GM15510 (cell line): ENCODE results near the gene INHA.

Experiments
- POLR2A ChIP-seq: IDR thresholded peaks from 3 replicates; pipeline ENCODE4 v1.6.1; 2011; ENCODE audit warnings: borderline replicate concordance; ENCODE audit not compliant: insufficient read length; ENCODE audit errors: extremely low read depth

Gene INHA, protein sequence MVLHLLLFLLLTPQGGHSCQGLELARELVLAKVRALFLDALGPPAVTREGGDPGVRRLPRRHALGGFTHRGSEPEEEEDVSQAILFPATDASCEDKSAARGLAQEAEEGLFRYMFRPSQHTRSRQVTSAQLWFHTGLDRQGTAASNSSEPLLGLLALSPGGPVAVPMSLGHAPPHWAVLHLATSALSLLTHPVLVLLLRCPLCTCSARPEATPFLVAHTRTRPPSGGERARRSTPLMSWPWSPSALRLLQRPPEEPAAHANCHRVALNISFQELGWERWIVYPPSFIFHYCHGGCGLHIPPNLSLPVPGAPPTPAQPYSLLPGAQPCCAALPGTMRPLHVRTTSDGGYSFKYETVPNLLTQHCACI

DNA sequence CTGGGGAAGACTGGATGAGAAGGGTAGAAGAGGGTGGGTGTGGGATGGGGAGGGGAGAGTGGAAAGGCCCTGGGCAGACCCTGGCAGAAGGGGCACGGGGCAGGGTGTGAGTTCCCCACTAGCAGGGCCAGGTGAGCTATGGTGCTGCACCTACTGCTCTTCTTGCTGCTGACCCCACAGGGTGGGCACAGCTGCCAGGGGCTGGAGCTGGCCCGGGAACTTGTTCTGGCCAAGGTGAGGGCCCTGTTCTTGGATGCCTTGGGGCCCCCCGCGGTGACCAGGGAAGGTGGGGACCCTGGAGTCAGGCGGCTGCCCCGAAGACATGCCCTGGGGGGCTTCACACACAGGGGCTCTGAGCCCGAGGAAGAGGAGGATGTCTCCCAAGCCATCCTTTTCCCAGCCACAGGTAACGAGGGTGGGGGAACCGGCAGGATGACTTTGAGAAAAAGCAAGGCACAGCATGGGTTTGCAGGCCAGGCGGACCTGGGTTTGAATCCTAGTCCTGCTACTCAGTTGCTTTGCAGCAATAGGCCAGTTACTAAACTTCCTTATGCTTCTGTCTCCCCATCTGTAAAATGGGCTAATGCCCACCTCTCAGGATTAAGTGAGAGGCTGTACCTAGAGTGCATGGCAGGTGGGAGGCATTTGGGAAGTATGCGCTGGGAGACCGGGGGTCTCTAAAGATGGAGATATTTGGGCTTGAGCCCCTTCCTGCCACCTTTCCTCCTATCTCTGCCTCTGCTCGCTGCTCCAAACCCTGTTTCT is at the start of gene INHA:
INHA (plus strand) TSS at position 74 of the 765 bp plus-strand sequence; CDS start at position 139, 65 bp downstream.
- no peak for TF ChIP-seq POLR2A

DNA sequence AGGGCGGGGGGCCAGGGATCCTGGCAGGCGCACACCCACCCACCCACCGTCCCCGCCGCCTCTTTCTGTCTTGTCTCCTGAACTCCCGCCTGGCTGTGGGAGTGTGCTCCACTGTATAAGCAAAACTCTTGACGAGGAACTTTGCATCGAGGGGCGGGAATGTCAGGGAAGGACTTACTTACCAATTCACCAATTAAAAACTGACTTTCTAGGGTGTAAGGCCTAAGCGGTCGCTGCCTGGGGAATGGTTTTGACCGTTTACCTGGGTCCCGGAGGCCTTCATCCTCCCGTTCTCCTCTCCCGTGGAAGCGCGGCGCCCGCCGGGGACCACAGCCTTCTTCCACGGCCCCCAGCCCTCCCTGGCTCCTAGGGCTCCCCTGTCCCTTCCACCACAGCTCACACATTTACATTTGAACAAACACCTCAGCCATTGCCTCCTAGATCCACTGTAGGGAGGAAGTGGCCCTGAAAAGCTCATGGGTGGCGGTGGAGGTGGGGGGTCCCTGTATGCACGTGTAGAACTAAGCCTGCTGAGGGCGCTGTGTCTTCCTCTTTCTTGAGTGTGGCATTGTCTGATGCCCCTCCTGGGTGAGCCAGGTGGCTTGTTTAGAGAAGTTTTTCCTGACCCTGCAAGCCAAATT is 49.0 kb upstream of the INHA start:
- TF ChIP-seq POLR2A = no peak

DNA sequence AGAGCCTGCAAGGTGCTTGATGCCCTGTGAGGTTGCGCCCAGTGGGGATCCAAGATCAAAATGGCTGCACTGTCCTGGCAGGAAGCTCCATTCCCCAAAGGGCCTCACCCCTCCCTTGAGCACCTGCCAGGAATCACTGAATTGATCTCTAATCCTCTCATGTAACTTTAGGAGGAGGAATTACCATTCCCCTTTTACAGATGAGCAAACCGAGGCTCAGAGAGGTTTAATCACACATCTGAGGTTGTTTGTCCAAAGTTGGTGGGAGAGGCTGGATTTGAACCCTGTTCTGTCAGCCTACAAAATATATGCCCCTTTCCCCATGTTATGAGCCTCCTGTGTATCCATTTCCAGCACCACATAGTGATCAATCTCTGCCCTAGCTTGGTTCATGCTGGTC is 47.3 kb upstream of the INHA start:
- TF ChIP-seq POLR2A = no peak

DNA sequence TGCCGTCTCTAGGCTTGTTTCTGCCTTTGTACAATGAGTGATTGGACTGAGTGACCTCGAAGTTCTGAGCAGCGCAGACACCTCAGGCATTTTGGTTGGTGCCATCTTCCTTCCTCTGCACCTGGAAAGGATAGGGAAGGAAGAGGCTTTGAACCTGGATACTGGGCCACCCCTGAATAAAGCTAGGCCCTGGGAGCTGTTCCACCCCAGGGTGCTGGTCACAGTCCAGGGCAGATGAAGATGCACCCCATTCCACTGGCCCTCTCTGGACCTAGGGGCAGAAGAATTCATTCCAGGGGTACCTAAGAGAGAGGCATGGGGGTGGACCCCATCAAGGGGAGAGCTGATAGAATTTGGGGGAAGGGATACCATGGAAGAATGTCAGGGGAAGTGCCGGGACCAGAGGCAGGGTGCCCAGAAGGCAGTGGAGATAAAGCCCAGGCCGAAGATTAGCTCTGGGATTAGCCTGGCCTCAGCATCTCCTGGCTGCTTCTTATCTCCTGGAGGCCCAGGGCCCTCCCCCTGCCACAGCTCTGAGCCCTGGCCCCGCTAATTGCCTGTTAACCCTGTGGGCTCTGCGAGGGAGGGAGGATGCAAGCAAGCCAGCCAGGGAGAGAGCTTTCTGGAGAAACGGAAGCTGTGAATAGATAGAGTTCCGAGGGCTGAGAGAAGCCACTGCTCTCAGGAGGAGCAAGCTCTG is 46.4 kb upstream of the INHA start:
- no peak for TF ChIP-seq POLR2A

DNA sequence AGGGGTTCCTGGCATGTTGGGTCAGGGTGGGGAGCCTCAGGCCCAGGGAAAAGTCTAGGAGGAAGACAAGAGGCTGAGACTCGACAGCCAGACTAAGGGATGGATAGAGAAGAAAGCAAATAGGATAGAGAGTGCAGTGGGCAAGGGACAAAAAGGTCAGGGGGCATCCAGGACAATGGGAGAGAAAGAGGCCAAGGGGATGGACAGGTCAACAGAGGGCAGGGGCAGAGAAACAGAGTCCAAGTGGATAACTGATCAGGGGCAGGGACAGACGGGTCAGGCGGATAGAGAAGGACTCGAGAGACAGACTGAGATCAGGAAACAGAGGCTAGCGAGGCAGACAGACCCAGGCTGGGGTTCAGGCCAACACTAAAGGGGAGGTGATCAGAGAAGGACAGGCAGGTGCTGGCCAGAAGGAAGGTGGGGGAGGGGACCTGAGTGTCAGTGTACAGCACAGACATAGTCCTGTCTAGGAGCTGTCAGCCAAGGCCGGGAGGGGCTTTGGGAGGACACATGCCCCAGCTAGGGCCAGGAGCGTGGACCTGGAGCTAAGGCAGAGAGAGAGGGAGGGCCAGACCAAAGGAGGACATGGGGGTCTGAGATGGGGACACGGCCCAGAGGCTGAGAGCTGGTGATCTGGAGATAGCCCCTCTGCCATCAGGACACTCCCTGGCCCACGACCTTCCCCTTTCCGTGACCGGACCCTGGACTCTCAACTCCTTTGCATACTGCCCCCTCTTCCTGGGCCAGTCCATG is 45.6 kb upstream of the INHA start:
- TF ChIP-seq POLR2A = no peak

DNA sequence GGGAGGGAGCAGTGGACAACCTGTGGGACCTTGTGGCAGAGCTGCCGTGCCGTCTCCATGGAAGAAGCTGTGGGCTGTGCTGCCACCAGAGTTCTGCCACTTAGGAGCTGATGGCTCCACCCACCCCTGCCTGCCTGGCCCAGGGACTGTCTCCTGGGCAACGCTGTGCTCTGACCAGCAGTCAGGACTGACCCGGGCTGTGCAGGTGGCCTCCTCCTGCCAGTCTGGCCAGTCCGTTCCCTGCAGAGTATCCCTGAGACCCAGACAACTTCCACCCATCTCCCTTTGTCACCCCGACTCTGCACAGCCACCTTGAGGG is 45.1 kb upstream of the INHA start:
- TF ChIP-seq POLR2A = no peak

DNA sequence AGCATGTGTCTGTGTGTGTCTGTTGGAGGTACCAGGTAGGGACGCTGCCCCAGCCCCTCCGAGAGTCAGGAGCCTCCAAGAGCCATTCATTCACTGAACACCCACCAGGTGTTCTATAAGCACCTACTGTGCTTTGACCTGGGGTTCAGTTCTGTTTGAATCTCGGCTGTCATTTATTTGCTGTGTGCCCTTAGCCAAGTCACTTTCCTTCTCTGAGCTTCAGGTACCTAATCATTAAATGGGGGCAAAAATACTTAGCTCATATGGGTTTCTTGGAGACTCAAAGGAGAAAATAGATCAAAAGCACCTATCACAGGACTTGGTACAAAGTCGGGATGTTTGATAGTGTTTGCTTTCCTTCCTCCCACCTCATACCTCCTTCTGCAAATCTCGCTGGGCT is 44.6 kb upstream of the INHA start:
- no peak for TF ChIP-seq POLR2A

DNA sequence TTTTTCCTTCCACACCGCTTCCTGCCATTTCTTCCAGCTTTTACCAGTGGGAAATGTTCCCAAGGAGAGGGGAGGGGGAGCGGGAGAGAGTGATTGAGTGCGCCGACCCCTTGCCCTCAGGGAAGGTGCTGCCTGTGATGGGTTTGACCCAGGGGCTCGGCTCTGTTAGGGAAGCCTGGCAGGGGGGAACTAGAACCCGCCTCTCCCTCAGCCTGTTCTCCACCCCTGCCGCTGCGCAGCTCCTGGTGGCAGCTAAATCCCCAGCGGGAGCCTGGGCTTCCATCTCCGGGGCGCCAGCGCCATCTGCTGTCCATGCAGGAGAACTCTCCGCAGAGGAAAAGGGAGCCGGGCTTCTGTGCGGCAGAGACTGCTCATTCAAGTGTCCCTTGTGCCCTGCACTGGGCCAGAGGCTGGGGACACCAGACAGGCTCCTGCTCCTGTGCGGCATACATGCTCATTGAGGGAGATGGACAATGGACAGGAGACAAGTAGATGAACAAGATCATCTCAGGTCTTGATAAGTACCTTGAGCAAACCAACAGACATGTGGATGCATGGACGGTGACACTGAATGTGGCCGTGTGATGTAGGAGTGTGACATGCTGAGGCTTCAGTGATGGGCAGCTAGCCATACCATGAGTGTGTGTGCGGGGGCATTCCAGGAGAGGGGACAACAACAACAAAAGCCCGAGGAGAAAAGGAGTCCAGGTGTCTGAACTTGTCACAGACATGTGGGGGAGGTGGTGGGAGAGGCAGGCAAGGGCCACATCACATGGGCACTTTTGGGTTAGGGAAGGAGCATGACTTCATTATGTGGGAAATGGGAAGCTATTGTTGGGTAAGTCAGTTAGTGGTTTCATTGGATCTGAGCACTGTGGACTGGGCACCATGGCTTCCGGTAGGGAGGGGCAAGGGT is 41.8 kb upstream of the INHA start:
- no peak for TF ChIP-seq POLR2A

DNA sequence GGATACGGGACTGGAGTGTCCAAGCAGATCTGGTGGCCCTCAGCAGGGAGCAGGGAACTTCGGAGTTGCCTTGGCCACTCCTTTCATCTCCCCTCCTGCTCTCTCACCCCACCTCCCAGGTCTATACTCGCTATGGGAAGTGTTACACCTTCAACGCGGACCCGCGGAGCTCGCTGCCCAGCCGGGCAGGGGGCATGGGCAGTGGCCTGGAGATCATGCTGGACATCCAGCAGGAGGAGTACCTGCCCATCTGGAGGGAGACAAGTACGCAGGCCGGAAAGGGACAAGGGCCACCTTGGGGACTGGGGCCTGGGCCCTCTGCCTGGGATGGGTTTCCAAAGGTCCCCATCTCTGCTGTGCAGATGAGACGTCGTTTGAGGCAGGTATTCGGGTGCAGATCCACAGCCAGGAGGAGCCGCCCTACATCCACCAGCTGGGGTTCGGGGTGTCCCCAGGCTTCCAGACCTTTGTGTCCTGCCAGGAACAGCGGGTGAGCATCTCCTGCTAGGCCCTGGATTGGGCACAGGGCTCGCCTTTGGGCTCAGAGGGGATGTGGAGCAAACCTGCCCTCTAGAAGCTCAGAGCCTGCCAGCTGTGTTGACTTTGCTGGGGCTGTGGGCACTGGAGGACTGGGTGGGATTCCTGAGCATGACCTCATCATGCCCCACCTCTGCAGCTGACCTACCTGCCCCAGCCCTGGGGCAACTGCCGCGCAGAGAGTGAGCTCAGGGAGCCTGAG is 40.3 kb upstream of the INHA start:
- no peak for TF ChIP-seq POLR2A

DNA sequence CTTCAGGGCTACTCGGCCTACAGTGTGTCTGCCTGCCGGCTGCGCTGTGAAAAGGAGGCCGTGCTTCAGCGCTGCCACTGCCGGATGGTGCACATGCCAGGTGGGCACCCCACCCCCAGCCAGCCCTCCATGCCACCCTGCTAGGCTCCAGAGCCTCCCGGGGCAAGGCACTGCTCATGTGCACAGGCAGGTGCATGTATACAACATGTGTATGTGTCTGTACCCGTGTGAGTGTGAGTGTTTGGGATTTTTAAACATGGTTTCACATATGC is 39.8 kb upstream of the INHA start:
- no peak for TF ChIP-seq POLR2A

DNA sequence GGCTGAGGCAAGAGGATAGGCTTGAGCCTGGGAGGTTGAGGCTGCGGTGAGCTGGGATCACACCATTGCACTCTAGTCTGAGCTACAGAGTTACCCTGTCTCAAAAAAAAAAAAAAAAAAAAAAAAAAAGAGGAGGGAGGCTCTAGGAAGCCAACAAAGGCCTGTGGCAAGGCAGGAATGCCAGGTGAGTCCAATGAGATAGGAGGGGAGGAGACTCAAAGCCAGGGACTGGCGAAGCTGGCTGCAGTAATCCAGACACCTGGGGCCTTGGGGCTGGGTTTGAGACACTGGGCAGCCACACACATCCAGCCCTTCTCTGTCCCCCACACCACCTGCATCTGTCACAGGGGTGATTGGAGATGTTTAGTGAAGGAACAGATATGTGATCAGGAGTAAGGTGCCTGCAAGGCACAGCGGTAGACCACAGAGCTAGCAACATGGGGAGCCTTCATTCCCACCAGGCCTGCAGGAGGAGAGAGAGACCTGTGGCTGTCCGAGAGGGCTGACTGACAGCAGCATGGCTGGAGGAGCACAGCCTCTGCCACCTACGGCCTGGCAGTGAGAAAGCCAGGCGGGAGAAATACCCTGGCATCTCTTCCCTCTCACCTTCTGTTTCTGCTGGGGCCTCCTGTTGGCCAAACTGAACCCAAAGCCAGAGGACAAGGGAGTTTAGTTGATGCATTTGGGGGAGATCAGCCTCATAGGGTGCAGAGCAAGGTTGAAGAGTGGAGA is 38.0 kb upstream of the INHA start:
- no peak for TF ChIP-seq POLR2A

DNA sequence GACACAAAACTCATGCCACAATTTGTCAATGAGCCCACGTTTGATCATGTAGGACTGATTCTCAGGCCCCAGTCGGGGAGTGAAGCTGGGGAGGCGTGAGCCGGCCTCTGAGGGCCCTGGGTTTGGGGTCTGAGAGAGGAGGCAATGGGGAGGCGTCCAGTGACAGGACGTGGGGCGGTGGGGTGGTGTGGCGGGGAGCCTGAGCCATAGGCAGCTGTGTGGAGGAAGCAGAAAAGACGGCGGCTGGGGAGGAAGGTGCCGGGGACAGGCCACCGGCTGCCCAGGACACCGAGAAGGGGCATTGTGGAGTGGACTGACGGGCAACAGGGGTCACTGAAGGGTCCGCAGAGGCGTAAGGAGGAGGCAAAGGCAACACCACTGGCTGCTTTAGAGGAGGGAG is 35.7 kb upstream of the INHA start:
- TF ChIP-seq POLR2A = no peak
